ENCODE data around the gene ARHGAP12. TPM values are rescaled to one million over a fixed set of nuclear protein-coding genes. Genes with fewer than 3 reads are reported as not detected.

Gene ARHGAP12
- polyA plus RNA-seq, 1 of the 3 experiments (the other 2 are of a cell fraction) = 8.6 TPM

DNA sequence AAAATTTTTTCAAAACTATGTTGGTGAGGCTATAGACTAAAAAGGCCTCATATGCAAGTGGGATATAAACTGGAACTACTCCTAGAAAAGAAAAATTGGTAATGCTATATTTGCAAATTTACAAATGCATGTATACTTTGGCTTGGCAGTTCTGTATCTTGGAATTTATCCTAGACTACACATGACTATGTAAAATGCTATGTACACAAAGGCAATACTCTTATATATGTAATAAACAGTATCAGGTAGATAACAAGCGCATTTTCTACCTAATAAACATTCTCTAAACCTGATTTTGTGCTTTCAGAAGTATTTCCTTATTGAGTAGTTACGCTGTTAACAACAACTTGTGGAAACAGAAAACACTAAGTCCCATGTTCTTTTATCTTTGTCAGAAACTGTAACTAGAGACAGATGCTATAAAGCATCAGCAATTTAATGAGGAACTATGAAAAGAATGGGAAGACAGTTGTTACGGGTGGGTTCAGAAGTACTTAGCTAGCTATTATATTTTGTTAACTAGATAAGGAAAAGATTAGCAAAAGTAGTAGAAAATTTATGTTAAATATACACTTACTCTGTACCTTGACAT is 107.8 kb downstream of the ARHGAP12 start:
- Histone ChIP-seq H3K4me3 (ENCODE audit: low read depth in 2 of 2, low read length in 1 of 2) (no peak overlapping the region), H3K27ac (ENCODE audit: low read depth in 2 of 2, low read length in 1 of 2) (no peak overlapping the region), H4K20me1 (ENCODE audit: insufficient read depth) (no peaks in the 10 kb centered on the region), H3K27me3 (ENCODE audit: insufficient read depth) (no peaks in the 10 kb centered on the region), H2AFZ (ENCODE audit: low read depth) (no peak overlapping the region), H3K9ac (no peak overlapping the region), H3F3A (replicated peaks; ENCODE audit: insufficient read depth) (peaks cover 23% of the 10 kb centered on the region), H3K36me3 (replicated peaks in 1 of 2; ENCODE audit: control insufficient read depth in 1 of 2, insufficient read depth in 2 of 2, low read length in 1 of 2) (peaks cover 27 to 65% of the 10 kb centered on the region in 2 experiments), H3K4me2 (no peak overlapping the region), H3K4me1 (ENCODE audit: control insufficient read depth in 1 of 2, insufficient read depth in 2 of 2, low read depth in 1 of 2, low read length in 1 of 2) (peaks cover 3 to 12% of the 10 kb centered on the region in 2 experiments; a peak in 3 of 4 replicates), H3K9me3 (no peaks in the 10 kb centered on the region), H3K79me2 (ENCODE audit: insufficient read depth) (no peaks in the 10 kb centered on the region), H3K9me2 (no peaks in the 10 kb centered on the region)
- WGBS (ENCODE audit: low lambda C conversion rate) = 94% methylated on average over 3 of the region's 3 CpGs
- no peak for DNase-seq
- TF ChIP-seq IRF3 (IDR thresholded peaks at IDR 0.05; ENCODE audit: low read depth, low read length) (no peak), SMC3 (IDR thresholded peaks at IDR 0.05; ENCODE audit: low read depth, low read length) (no peak), USF2 (IDR thresholded peaks at IDR 0.05; ENCODE audit: borderline replicate concordance, low read depth, low read length) (no peak), MXI1 (IDR thresholded peaks at IDR 0.05; ENCODE audit: low read depth, low read length) (no peak), RAD21 (IDR thresholded peaks at IDR 0.05; ENCODE audit: low read length) (no peak), EZH2phosphoT487 (IDR thresholded peaks at IDR 0.05; ENCODE audit: borderline replicate concordance, low read depth) (no peak), FOXJ3 (CRISPR knock-in tag; IDR thresholded peaks at IDR 0.05) (no peak), TCF12 (IDR thresholded peaks at IDR 0.05) (no peak), TEAD4 (IDR thresholded peaks at IDR 0.05; ENCODE audit: borderline replicate concordance, insufficient read depth) (no peak), MEF2A (IDR thresholded peaks at IDR 0.05; ENCODE audit: borderline replicate concordance, low read depth) (no peak), GATA2 (CRISPR knock-in tag; IDR thresholded peaks at IDR 0.05) (no peak)
- TF ChIP-seq, protein P1, sequence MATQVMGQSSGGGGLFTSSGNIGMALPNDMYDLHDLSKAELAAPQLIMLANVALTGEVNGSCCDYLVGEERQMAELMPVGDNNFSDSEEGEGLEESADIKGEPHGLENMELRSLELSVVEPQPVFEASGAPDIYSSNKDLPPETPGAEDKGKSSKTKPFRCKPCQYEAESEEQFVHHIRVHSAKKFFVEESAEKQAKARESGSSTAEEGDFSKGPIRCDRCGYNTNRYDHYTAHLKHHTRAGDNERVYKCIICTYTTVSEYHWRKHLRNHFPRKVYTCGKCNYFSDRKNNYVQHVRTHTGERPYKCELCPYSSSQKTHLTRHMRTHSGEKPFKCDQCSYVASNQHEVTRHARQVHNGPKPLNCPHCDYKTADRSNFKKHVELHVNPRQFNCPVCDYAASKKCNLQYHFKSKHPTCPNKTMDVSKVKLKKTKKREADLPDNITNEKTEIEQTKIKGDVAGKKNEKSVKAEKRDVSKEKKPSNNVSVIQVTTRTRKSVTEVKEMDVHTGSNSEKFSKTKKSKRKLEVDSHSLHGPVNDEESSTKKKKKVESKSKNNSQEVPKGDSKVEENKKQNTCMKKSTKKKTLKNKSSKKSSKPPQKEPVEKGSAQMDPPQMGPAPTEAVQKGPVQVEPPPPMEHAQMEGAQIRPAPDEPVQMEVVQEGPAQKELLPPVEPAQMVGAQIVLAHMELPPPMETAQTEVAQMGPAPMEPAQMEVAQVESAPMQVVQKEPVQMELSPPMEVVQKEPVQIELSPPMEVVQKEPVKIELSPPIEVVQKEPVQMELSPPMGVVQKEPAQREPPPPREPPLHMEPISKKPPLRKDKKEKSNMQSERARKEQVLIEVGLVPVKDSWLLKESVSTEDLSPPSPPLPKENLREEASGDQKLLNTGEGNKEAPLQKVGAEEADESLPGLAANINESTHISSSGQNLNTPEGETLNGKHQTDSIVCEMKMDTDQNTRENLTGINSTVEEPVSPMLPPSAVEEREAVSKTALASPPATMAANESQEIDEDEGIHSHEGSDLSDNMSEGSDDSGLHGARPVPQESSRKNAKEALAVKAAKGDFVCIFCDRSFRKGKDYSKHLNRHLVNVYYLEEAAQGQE (IDR thresholded peaks at IDR 0.05; ENCODE audit: low read depth, low read length) = no peak
- TF ChIP-seq, protein P2, sequence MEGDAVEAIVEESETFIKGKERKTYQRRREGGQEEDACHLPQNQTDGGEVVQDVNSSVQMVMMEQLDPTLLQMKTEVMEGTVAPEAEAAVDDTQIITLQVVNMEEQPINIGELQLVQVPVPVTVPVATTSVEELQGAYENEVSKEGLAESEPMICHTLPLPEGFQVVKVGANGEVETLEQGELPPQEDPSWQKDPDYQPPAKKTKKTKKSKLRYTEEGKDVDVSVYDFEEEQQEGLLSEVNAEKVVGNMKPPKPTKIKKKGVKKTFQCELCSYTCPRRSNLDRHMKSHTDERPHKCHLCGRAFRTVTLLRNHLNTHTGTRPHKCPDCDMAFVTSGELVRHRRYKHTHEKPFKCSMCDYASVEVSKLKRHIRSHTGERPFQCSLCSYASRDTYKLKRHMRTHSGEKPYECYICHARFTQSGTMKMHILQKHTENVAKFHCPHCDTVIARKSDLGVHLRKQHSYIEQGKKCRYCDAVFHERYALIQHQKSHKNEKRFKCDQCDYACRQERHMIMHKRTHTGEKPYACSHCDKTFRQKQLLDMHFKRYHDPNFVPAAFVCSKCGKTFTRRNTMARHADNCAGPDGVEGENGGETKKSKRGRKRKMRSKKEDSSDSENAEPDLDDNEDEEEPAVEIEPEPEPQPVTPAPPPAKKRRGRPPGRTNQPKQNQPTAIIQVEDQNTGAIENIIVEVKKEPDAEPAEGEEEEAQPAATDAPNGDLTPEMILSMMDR (IDR thresholded peaks at IDR 0.05) = no peak
- POLR2A ChIA-PET = no interaction called here
- CTCF ChIA-PET = interaction anchor here (1.1 to 1.8 kb wide), 3 partner anchors 13 to 1037 kb away, joined by 4 to 5 read pairs (median 5); no protein-coding TSS in a partner anchor
